HS-5 (cell line): ENCODE results near the gene CCDC88C.

ENCODE experiments used
- DNase-seq: peaks from one replicate; pipeline ENCODE4 v3.0.0-alpha.2; 2012; ENCODE audit warnings: low read depth

The CCDC88C gene

DNA sequence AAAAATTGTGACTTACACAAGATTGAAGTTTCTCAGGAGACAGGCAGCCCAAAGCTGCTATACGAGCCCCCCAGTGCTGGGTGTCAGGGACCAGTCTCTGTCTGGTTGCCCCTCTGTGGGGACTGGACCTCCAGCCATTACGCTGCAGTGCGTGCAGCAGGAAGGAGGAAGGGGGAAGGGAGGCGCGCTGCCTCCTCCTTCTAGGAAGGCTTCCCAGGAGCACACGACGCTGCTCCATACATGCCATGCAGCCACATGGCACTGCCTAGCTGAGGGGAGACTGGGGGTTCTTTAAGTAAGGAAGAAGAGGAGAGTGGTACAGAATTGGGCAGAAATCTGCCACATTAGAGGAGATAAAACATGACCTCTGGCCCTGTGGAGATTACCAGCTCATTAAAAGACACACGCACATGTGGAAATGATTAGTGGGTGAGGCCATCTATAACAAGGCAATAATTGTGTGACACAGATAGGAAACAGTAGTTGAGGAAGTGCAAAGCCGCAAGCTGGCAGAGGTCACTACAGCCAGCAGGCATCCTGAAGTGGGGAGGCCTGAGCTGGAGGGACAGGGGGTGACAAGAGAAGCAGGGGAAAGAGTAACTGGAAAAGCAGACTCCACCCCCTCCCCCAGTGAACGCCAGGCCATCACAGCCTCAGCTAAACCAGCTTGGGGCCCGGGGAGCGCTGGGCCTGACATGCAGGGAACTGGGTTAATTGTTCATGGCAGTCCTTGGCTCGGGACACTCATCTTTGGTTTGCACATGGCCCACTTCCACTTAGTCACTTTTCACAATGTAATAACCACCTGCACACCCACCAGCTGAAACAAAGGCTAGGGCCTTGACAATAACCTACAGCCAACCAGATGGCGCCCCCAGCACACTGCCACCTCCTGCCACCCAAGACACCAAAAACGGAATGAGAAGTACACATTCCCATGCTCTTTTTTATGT is 39.6 kb downstream of the CCDC88C start:
- DNase-seq: peak; percentile 32

DNA sequence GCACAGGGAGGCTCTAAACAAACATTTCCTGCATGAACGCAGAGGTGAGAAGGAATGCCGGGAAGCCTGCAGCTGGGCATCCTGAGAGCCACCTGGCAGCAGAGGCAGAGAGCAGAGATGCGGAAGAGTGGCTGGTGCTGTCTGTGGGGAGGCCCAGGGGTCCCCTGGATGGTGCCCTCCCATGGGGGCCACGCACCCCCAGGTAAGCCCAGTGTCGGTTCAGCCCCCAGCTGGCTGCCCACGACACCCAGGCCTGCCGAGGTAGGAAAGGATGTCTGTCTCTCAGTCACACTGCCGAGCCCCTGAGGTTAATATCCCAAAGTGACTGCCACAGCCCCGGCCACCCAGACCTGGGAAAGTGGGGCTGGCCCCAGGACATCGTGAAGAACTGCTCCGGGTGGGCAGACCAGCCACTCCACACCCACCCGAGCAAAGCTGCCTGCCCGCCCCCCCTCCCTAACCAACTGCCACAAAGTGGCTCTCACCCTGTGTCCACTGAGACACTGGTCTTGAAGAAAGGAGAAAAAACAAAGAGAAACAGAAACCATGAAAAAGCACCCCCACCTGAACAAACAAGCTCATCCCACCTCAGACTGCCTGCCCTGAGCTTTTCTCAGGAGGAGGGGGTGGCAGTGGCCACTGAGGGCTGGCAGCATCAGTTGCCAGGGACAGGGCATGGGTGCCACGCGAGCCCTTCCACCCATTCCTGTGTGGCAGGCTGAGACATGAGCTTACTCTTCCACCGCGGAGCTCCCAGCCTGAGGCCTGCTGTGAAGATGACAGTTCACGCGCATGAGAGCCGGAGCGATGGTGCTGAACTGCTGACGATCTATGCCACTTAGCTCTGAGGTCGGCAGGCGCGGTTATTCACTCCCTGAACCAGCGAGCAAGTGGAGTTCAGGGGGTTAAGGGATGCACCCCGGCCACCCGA is 40.8 kb downstream of the CCDC88C start:
- no peak for DNase-seq

DNA sequence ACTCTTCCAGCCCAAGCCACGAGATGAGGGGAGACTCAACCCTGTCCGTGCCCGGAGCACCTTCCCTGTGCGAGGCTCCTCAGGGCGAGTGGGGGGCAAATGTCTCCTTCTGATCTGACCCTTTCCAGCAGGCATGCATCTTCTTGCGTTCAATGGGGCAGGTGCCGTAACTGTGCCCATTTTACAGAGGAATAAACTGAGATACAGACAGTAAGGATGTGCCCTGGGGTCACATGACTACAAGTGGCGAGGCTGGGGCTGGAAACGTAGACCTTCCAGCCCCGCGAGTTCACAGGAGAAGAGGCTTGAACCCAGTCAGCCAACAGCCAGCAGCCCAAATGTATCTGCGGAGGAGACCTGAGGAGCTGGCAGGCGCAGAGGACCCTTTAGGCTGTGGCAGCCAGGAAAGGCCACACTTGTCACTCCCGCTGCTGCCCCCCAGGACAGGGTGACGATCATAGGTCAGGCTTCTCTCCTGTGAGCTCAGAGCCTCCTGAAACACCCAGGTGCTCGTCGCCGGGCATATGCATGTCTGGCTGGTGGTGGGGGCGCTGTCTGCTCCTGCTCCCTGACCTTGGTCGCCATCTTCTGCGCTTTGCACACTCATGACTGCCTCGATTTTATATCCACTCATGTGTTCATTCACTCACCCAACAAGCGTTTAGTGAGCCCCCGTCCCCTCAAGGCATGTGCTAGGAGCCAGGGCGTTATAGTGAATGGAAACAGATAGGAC is 41.7 kb downstream of the CCDC88C start:
- DNase-seq: no peak

DNA sequence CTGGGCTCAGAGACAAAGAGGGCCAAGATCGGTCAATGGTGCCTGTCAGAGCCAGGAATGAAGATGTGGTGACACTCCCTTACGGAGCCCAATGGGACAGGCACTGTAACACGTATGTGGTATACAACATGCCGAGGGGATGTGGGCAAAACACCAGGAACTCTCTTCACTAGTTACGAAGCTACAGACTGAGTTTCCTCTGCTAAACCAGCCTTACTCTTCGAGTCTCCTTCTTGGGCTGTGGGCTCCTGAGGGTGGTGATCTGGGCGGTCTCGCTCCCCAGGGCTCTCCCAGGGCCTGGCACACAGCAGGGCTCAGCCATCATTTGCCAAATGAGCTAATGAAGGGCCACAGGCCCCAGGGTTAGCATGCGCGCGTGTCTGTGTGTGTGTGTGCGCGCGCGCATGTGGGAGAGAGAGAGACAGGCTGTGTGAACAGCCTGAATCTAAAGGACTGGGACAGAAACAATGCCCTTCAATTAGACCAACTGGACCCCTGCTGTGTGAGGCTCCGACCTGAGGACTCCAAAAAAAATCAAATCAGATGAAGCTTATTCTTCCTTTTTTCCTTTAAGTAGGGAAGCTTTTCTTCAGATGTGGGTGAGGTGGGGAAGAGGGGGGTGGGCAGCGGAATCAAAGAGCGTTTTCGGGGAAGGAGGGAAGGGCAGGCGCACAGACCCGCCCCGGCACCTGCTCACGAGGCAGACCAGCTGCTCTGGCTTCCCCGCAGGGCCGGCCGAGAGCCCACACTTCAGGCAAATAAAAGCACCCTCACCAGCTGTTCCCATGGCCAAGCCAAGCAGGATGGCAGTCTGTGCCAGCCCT is 42.5 kb downstream of the CCDC88C start:
- no peak for DNase-seq

DNA sequence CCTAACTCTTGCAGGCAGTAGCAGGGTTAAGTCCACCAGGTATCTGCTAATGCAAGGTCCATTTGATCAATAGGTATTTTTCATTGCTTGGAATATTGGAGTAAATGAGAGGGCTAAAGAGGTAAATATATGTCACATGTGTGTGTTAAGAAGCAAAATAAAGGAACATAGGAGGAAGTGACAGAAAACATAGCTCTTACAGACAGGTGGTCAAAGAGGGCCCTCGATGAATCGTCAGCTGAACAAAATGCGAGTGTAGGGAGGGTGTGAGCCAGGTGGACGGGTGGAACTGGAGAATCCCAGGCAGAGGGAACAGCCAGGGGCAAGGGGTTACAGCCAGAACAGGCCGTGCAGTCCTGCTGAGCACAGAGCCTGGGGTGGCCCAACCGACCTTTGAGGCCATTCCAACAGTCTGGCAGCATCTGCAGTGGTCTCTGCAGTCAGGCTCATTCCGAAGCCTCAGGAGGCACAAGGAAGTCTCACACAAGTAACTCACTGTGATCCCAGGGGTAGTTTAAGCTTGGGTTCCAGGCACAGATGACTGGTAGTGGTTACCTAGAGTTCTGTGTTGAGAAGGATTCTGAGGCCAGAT is 43.2 kb downstream of the CCDC88C start:
- DNase-seq: no peak

DNA sequence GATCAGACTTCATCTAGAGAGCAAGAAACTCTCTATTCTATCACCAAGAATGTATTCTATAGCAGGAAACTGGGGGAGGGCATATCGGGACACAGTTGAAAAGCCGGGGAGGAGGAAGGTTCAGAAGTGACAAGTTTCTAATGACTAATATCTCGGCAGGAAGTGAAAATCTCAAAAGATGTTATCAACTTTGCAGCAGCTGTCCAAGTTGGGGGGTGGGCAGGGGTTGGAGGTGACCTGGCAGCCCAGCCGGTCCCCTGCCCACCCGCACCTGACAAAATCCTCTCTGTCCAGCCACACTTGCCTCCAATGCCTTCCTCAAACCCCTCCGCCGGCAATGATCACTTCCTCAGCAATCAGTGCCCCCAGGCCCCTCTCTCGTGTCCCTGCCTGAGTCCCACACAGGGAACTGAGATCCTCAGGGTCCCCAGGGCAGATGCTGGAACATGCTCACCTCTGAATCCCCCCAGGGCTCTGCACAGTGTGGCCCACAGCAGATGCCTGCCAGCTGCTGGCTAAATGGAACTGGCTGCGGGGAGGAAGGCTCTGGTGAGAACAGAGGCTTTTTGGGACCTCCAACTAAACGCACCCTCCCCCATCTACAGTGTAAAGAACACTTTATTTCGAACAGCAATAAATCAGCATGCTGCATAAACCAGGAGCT is 43.9 kb downstream of the CCDC88C start:
- DNase-seq: no peak

DNA sequence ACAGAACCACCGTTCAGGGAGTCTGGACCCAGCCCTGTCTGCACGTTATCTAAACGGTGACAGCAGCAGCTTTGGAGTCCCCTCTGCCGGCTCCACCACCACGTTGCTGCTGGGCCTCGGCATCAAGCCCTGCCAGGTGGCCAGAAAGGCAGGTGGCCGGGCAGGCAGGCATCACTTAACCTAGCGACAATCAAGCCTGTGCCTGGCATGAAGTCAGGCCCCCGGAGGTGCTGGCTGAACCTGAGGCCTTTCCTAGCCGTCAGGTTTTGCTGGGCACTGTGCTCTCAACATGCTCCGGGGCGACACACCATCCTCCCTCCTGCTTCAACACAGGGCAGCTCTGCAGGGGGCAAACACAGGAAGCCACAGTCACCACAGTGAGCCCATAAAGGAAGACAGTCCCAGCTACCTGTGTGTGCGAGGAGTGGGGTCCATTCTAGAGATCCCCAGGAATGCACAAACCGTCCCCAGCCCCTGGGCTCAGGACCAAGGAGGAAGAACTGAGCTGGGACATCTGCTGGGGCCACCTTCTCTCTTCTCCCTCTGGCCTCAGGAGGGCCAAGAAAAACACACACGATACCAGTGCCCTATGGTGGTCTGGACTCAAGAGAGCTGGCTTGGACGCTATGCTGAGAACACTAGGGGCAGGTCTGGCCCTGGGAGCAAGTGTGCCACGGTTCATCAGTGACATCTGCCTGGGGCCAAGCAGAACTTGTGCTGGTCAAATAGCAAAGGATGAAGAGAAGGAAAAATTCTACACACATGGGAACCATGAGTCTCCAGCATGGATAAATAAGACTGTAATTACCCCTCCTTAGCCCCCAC is 44.7 kb downstream of the CCDC88C start:
- no peak for DNase-seq

DNA sequence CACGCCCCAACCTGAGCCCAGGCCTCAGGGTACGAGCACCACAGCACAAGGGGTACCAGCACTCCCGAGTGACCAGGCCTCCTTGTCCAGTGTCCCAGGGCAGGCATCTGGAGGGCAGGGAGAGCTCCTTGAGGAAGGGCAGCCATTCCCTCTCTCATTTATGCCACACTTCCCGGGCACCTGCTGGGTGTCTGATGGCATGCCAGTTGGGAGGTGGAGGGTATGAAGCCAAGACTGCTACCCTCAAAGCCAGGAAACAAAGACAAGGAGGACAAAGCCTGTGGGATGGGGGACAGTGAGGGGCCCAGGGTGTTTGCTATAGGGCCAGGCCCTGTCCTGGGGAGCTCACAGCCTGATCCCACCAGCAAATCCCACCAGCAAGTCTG is 45.6 kb downstream of the CCDC88C start:
- no peak for DNase-seq

DNA sequence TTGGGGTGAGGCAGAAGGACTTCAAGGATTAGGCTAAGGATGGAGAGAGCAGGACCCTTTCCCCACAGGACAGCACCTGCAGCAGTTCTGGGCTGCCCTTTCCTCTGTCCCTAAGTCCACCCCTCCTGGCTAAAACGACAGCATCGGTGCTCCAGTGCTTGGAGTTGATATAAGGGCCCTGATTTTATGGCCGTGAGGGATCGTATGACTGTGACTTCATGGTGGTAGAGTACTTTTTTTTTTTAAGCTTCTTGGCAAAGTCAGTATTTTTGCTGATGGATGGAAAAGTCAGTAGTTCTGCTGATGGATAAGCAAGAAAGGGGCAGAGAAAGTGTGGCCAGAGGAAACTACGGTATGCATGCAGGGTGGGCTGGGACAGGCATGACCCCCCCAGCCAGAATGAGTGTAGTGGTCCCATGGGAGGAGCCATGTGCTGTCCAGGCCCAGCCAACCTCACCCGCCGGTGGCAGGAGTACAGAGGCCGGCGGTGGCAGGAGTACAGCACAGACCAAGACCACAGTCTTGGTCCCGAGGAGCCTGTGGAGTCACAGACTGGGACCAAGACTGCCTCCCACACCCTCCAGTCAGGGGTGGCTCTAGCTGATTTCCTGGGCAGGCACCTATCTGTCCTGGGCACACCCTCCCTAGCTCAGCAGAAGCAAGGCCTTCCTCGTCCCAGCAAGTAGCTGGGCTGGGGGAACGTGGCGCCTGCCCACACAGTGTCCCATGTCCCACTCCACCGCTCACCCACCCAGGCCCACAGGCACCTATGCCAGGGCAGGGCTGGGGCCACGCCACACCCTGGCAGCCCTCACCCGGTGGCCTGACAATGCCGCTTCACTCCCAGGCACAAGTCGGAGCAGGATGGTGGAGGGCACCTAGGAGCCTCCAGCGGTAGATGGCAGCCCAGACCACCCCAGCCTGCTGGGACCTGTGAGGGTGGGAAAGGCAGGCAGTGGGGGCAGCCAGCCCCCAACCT is 46.3 kb downstream of the CCDC88C start:
- DNase-seq: no peak

DNA sequence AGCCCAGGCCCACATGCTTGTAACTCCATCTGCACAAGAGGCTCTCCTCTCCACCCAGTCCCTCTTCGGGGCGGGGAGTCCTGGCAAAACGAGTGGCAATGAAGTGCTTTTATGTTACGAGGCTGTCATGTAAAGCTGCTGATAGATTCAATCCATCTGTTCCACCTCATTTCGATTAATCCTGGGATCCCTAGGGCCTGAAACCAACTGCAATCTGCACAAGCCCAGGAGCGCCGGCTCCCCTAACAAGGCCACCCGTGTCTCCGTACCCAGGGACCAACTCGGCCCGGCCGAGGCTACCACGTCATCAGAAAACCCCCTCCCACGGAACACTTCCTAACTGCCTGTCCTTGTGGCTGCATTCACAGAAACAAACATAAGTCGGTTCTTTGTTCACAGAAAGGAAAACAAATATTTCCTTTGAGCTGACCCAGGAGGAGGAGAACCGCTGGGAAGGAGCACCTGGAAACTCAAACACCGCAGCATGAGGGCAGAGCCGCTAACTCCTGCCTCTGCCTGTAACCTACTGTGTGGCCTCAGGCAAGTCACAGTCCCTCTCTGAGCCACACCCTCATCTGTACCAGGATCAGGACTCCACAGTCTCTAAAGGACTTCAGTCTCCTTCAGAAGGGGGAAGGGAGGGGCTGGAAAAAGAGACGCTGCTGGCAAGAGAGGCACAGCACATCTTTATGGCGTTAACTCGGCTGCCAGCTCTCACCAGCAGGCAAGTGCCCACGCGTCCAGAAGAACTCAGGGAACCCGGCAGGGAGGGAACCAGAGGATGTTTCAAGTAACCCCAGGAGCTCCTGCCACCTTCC is 47.8 kb downstream of the CCDC88C start:
- no peak for DNase-seq

DNA sequence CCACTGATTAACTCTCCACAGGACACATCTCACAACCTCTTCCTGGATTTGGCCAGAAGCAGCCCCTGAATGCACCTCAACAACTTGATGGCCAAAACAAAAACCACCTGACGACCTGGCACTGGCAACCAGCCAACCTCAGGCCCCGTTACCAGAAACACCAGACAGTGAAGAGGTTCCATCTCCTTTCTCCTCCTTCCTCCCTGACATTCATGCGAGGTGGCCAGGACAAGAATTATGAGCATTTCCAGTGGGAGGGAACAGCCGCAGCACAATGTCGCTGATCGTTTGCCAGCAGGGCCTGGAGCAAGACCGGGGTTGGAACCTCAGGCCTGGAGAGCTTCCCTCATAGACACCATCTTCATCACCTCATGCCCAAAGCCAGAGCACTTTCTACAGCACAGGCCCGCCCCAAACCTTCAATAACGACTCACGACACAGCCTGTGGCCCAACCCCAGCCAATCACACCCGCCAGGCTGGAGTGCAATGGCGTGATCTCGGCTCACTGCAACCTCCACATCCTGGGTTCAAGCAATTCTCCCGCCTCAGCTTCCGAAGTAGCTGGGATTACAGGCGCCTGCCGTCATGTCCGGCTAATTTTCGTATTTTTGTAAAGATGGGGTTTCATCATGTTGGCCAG is 48.7 kb downstream of the CCDC88C start:
- DNase-seq: no peak

DNA sequence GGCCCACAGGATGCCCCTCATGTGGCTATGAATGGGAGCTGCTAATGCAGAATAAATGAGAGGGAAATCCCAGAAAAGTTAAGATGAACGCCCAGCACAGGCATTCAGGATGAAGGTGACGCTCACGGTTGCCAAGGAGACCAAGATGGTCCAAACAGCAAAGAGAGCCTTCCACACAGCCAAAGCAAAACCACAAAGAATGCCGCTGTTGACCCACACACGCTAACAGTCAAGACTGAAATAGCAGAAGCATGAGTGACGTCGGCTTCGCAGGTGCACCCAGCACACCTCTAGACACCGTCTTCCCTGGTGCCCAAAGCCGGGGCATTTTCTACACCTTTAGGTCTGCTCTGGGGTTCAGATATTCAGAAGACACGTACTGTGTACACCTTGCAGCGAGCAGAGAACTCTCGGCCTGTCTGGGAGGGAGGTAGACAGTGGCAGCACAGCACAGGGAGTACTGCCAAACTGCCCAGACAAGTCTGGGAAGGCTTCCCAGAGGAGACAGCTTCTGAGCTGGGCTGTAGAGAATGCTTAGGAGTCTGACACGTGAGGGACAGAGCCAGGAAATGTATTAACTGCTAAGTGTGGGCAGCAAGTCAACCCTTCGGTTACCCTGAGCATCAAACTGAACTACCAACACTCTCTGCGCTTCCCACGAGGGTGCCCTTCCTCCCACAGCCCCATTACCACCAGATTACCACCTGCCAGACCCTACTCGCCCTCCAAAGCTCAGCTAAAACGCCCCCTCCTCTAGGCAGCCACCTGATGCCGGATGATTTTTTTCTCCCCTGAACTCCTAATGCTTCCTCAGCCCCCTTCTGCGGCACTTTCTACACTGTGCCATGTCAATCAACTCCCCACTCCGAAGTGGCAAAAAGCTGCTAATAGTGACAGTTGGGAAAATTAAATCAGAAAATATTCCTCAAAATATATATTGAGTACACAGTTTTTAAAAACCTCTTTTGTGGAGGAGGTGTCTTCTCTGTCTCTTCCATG is 50.1 kb downstream of the CCDC88C start:
- no peak for DNase-seq

DNA sequence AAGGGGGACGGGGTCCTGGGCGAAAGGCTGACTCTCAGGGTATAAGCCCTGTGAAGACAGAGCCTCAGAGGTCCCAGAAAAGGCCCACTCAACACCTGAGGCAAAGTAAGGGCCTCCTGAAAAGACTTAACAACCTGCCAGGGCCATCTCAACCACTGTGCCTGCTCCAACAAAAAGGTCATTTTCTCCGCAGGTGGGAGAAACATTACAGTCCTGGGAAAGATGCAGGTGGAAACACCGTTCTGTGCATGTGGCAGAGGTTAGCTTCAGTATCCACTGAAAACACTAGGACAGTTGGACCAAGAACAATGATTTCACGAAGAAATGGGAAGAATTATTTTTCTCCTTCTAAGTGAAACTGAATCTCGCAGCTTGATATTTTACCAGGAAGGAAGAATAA is 50.9 kb downstream of the CCDC88C start:
- DNase-seq: no peak

DNA sequence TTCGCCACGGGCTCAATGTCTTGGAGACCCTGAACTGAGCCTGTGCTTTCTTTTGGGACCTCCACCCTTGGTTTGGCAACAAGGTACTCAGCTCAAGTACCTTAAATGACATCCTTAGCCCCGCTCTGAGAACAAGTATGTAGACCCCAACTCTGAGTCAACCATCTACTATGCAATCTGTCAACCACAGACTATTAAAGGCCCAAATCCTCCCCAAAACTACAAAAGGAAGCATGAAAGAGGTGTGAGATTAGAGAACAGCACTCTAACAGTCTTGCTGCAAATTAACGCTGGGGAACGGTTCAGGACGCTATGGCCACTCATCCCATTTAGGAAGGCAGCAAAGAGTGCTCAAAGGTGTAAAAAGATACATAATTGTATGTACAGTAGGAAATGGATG is 52.1 kb downstream of the CCDC88C start:
- no peak for DNase-seq

DNA sequence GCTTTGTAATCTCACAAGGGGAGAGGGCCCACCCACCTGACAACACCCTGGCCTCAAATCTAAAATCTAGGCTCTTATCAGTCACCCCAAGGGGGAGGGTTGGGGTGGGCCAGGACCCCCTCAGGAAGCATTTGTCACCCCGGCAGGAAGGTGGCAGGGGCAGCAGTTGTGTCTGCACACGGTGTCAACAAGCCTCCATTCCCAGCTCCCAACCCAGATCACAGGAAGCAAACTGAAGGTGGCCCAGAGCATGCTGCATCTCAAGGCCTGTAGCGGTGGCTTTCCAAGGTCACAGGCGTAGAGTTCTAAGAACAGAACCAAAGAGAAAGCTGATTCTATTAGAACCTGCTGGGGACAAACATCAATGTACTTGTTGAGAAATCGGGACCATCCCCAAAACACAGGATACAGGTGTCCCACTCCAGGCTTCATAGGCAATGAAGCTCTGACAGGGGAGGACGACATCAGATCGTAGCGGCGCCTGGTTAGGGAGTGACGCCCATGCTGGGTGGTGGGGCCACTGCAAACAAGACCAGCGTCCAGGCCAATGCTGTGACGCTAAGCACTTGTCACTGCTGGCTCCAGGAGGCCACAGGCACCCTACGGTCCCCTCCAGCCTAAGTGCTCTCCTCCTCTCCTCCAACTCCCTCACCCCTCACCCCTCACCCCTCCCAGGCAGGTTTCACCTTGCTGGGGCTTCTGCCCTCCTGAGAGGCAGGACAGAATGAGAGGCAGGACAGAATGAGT is 52.9 kb downstream of the CCDC88C start:
- DNase-seq: no peak
